A204.1 (cell line): ENCODE data around the gene IVNS1ABP.
"Not testable (repeated sequence)": the region's sequence is repeated elsewhere in the genome, so short reads cannot be mapped to it uniquely, and the experiment has no call there.

ENCODE experiments used
- FAIRE-seq: peaks from 2 replicates; lab custom pipeline; 2012; peaks lifted over from hg19 to GRCh38; lab: Jason Lieb, UNC

Gene IVNS1ABP

DNA sequence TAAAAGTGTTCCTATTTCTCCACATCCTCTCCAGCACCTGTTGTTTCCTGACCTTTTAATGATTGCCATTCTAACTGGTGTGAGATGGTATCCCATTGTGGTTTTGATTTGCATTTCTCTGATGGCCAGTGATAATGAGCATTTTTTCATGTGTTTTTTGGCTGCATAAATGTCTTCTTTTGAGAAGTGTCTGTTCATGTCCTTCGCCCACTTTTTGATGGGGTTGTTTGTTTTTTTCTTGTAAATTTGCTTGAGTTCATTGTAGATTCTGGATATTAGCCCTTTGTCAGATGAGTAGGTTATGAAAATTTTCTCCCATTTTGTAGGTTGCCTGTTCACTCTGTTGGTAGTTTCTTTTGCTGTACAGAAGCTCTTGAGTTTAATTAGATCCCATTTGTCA, 64.6 kb downstream of the IVNS1ABP start:
- not testable (repeated sequence) for FAIRE-seq

DNA sequence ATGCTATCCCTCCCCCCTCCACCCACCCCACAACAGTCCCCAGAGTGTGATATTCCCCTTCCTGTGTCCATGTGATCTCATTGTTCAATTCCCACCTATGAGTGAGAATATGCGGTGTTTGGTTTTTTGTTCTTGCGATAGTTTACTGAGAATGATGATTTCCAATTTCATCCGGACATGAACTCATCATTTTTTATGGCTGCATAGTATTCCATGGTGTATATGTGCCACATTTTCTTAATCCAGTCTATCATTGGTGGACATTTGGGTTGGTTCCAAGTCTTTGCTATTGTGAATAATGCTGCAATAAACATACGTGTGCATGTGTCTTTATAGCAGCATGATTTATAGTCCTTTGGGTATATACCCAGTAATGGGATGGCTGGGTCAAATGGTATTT, 65.1 kb downstream of the IVNS1ABP start:
- not testable (repeated sequence) for FAIRE-seq

DNA sequence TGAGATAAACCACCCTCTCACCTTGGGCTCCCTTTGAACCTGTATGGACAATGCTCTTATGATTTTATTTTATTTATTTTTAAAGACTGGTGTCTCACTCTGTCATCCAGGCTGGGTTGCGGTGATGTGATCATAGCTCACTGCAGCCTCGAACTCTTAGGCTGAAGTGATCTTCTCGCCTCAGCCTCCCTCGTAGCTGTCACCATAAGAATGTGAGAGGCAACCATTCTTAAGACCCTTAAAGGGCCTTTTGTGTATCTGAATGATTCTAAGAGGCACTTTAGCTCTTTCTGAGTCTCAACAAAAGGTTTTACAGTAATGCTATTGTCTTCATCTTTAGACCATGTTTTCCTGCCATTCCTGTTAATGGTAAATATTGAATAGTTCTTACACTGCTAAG, 67.0 kb downstream of the IVNS1ABP start:
- no peak for FAIRE-seq

DNA sequence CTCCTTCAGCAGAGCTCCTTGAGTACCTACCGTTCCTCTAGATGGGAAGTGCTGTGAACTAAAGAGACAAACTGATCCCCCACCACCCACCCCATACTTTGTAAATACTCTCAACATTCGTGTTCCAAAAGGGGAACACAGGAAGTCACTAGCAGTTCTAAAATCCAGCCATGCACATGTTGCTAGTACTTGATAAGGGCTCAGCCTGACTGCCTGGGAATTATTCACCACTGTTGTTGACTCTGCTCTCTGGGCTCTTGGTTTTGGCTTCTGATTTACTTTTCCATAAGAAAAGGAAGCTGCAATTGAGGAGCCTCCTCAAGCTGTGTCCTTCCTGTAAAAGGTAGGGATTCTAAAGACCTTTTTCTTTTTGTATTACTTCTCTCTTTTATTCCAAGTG, 67.5 kb downstream of the IVNS1ABP start:
- FAIRE-seq: no peak
